ENCODE results near the gene TMEFF2. TPM values are rescaled to one million over a fixed set of nuclear protein-coding genes. Genes with fewer than 3 reads are reported as not detected.

Gene TMEFF2
- total and polyA plus RNA-seq, 10 of the 15 experiments (the other 5 are each of a cell fraction or from before 2014, with no cell fraction given), result not detected

DNA sequence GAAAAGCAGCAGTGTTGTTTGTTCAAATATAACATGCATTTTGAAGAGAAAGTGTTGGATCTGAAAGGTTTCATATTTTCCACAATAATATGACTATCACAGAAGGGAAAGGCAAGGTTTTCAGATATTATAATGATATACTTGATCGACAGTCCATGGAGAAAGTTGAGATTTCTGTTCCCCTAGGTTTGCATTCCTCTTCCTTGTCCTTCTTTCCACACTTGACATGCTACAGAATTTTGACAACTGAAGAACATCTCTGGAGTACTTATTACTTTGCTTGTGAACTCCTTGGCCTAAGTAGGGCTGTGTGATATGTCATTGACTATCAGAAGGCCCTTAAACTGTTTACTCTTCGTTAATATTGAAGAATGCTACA, 46.5 kb downstream of the TMEFF2 start:
- Histone ChIP-seq H4K20me1 (ENCODE audit: control insufficient read depth, insufficient read depth) (no peaks in the 10 kb centered on the region), H3K79me2 (ENCODE audit: control insufficient read depth, insufficient read depth, low read length) (no peaks in the 10 kb centered on the region), H3K36me3 (ENCODE audit: control insufficient read depth in 2 of 2, insufficient read depth in 2 of 2, low read length in 1 of 2) (no peaks in the 10 kb centered on the region), H3K9ac (ENCODE audit: control insufficient read depth, insufficient read depth, low read length) (no peak overlapping the region), H3K4me2 (ENCODE audit: control insufficient read depth, insufficient read depth) (no peak overlapping the region), H2AFZ (ENCODE audit: control insufficient read depth, low read depth, low read length) (no peak overlapping the region), H3K27me3 (replicated peaks in 1 of 2; ENCODE audit: control insufficient read depth in 2 of 2, insufficient read depth in 2 of 2, low read length in 1 of 2) (no peaks in the 10 kb centered on the region; a peak in 1 of 4 replicates), H3K9me3 (replicated peaks; ENCODE audit: control insufficient read depth, insufficient read depth, low read length) (no peaks in the 10 kb centered on the region), H3K4me1 (ENCODE audit: control insufficient read depth, insufficient read depth, low read length) (no peaks in the 10 kb centered on the region), H3K4me3 (no peak overlapping the region), H3K27ac (ENCODE audit: control insufficient read depth, insufficient read depth) (no peak overlapping the region)
- CTCF ChIA-PET, result interaction anchor here (1.6 to 2.6 kb wide), 3 partner anchors 14 to 279 kb away, joined by 8 to 15 read pairs (median 8); no protein-coding TSS in a partner anchor
- POLR2A ChIA-PET, result no interaction called here
- no TSS peak for BruUV-seq (replicated peaks)
- intact Hi-C loops (cut with micrococcal nuclease; ENCODE audit: unreplicated experiment) (no loop called here), in situ Hi-C loops (cut with MboI) (no loop called here)
- RAD21 ChIA-PET (ENCODE audit: unreplicated experiment), result interaction anchor here (1.0 kb wide), 1 partner anchor 14 kb away, joined by 4 read pairs; no protein-coding TSS in a partner anchor
- no peak for ATAC-seq
- no peak for DNase-seq (ENCODE audit: low read depth, low spot score)
- FAIRE-seq, result no peak
- SMC1A ChIA-PET (ENCODE audit: uncharacterized antibody, unreplicated experiment), result interaction anchor here (1.0 to 1.8 kb wide), 5 partner anchors 8 to 278 kb away, joined by 3 to 7 read pairs (median 5); no protein-coding TSS in a partner anchor
- TF ChIP-seq, protein P1, sequence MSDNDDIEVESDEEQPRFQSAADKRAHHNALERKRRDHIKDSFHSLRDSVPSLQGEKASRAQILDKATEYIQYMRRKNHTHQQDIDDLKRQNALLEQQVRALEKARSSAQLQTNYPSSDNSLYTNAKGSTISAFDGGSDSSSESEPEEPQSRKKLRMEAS (IDR thresholded peaks at IDR 0.05; ENCODE audit: low read depth, low read length), result no peak
- 9% methylated on average over 2 of the region's 2 CpGs for WGBS (ENCODE audit: insufficient coverage, insufficient replicate concordance, low lambda C conversion rate, missing lambda C conversion rate)

DNA sequence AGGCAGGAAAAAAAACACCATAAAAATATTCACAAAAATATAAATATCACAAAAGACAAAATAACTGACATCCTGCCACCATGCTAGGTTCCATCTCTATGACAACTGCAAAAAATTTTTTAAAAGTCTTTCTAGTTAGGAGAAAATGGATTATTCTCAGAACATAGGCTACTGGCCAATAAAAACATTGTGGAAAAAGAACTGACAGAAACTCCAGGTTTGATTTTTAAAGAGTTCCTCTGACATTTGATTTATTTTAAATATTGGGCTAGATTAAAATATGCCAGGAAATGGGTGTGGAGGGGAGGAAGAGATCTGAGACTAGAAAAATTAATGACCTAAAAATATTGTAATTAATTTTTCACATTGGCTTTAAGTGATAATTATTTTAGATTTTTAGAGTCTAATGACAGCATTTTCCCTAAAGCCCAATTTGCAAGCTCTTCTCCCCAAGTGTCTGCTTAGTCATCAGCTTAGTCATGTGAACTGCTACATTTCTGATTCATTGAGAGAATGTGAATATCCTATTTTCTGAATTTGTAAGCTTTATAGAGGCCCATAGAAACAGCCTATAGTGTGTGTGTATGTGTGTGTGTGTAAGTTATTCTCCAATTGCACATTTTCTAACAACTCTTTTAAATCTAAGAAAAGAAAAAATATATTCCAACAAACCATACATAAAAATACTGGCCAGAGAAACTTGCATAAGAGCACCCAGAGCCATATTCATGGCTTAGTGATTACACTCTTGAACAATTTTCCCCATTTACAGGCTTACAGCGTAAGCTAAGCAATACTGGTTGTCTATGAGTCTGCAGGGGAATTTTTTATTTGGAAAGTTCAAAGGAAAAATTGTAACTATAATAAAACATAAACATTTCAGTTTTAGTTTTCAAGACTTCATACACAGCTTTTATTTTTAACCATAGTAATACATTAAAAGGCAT, 48.4 kb downstream of the TMEFF2 start:
- BruUV-seq (replicated peaks), result no TSS peak
- H3K9me3 ChIP-seq (replicated peaks; ENCODE audit: control insufficient read depth, insufficient read depth, low read length), result no peaks in the 10 kb centered on the region
- FAIRE-seq (no peak), ATAC-seq (no peak), DNase-seq (ENCODE audit: low read depth, low spot score) (no peak)
- no peak overlapping the region for H2AFZ ChIP-seq (ENCODE audit: control insufficient read depth, low read depth, low read length)
- H3K27me3 ChIP-seq (replicated peaks in 1 of 2; ENCODE audit: control insufficient read depth in 2 of 2, insufficient read depth in 2 of 2, low read length in 1 of 2), result no peaks in the 10 kb centered on the region; a peak in 1 of 4 replicates
- intact Hi-C loops (cut with micrococcal nuclease; ENCODE audit: unreplicated experiment), result no loop called here
- H3K36me3 ChIP-seq (ENCODE audit: control insufficient read depth in 2 of 2, insufficient read depth in 2 of 2, low read length in 1 of 2), result no peaks in the 10 kb centered on the region
- ChIA-PET RAD21 (ENCODE audit: unreplicated experiment) (no interaction called here), SMC1A (ENCODE audit: uncharacterized antibody, unreplicated experiment) (interaction anchor here (1.4 kb wide), 1 partner anchor 276 kb away, joined by 6 read pairs; no protein-coding TSS in a partner anchor), POLR2A (no interaction called here), CTCF (interaction anchor here (1.4 to 2.6 kb wide), 3 partner anchors 16 to 334 kb away, joined by 4 to 15 read pairs (median 8); no protein-coding TSS in a partner anchor)
- H4K20me1 ChIP-seq (ENCODE audit: control insufficient read depth, insufficient read depth), result no peaks in the 10 kb centered on the region
- no peak for TF ChIP-seq LARP7 (IDR thresholded peaks at IDR 0.05)
- H3K4me3 ChIP-seq, result no peak overlapping the region
- no peak overlapping the region for H3K27ac ChIP-seq (ENCODE audit: control insufficient read depth, insufficient read depth)
- no peaks in the 10 kb centered on the region for H3K79me2 ChIP-seq (ENCODE audit: control insufficient read depth, insufficient read depth, low read length)
- in situ Hi-C loops (cut with MboI), result no loop called here
- no peaks in the 10 kb centered on the region for H3K4me1 ChIP-seq (ENCODE audit: control insufficient read depth, insufficient read depth, low read length)
- no peak overlapping the region for H3K4me2 ChIP-seq (ENCODE audit: control insufficient read depth, insufficient read depth)
- WGBS (ENCODE audit: insufficient coverage, insufficient replicate concordance, low lambda C conversion rate, missing lambda C conversion rate), result 0% methylated on average over 1 of the region's 1 CpG
- no peak overlapping the region for H3K9ac ChIP-seq (ENCODE audit: control insufficient read depth, insufficient read depth, low read length)
